GM12874 (cell line): ENCODE results near the gene PSD4.

Source experiments
- TF ChIP-seq, protein P1 (sequence below): IDR thresholded peaks from 2 replicates; pipeline ENCODE4 v1.5.1; 2011; ENCODE audit warnings: low read depth, mild to moderate bottlenecking, control low read depth, low read length, moderate library complexity; ENCODE audit not compliant: insufficient read depth

PSD4 gene

GRCh38 chr2:113173542-113174375 is at the start of gene PSD4:
Gene PSD4, plus strand, starts transcription at chr2:113173971. Its CDS starts 8,486 bp downstream, at chr2:113182457.
- TF ChIP-seq, protein P1, sequence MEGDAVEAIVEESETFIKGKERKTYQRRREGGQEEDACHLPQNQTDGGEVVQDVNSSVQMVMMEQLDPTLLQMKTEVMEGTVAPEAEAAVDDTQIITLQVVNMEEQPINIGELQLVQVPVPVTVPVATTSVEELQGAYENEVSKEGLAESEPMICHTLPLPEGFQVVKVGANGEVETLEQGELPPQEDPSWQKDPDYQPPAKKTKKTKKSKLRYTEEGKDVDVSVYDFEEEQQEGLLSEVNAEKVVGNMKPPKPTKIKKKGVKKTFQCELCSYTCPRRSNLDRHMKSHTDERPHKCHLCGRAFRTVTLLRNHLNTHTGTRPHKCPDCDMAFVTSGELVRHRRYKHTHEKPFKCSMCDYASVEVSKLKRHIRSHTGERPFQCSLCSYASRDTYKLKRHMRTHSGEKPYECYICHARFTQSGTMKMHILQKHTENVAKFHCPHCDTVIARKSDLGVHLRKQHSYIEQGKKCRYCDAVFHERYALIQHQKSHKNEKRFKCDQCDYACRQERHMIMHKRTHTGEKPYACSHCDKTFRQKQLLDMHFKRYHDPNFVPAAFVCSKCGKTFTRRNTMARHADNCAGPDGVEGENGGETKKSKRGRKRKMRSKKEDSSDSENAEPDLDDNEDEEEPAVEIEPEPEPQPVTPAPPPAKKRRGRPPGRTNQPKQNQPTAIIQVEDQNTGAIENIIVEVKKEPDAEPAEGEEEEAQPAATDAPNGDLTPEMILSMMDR, result no peak

GRCh38 chr2:113124181-113124961 is 49.4 kb upstream of the PSD4 start:
- TF ChIP-seq, protein P1, result no peak

GRCh38 chr2:113124984-113125855 is 48.6 kb upstream of the PSD4 start:
- TF ChIP-seq, protein P1, result no peak

DNA sequence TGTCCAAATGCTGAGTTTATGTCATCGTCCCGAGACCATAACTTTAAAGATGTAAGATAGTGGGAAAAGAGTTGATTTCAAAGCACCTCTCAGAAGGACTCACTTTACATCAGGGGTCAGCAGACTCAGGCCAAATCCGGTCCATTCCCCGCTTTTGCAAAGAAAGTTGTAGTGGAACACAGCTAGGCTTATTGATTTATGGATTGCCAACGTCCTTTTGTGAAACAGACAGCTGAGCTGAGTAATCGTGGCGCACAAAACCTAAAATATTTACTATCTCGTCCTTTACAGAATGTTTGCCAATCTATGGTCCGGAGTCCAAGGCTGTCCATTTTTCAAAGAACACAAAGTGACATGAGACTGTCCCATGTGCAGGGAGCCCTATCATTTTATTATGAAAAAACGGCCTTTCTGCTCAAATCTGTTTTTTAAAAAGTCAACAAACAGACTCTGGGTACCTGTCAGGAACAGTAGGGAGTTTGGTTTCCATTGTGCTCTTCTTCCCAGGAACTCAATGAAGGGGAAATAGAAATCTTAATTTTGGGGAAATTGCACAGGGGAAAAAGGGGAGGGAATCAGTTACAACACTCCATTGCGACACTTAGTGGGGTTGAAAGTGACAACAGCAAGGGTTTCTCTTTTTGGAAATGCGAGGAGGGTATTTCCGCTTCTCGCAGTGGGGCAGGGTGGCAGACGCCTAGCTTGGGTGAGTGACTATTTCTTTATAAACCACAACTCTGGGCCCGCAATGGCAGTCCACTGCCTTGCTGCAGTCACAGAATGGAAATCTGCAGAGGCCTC is 46.7 kb upstream of the PSD4 start, which contains the start of gene IL1RN:
IL1RN (plus strand) TSS at position 754 of the 801 bp plus-strand sequence; CDS start at position 781, 27 bp downstream.
- TF ChIP-seq, protein P1, result no peak

- TF ChIP-seq, protein P1, result no peak
Observed at GRCh38 chr2:113127646-113128570, 45.9 kb upstream of the PSD4 start.

DNA sequence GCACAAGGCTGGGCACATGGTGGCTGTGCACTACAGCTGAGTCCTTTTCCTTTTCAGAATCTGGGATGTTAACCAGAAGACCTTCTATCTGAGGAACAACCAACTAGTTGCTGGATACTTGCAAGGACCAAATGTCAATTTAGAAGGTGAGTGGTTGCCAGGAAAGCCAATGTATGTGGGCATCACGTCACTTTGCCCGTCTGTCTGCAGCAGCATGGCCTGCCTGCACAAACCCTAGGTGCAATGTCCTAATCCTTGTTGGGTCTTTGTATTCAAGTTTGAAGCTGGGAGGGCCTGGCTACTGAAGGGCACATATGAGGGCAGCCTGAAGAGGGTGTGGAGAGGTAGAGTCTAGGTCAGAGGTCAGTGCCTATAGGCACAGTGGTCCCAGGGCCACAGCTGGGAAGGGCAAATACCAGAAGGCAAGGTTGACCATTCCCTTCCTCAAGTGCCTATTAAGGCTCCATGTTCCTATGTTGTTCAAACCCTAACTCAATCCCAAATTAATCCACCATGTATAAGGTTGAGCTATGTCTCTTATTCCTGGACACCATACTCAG is 44.2 kb upstream of the PSD4 start:
- TF ChIP-seq, protein P1, result no peak
